Glutamatergic neuron (in vitro differentiated cells): Measurements from ENCODE around the gene KHDRBS2. TPM values are rescaled to one million over a fixed set of nuclear protein-coding genes. Genes with fewer than 3 reads are reported as not detected.

ENCODE experiments used
- DNase-seq: peaks from one replicate; pipeline ENCODE4 v3.0.0; 2022
- H3K27ac Mint-ChIP-seq: one replicate; pipeline ENCODE4 v1.8.0; 2020; ENCODE audit warnings: mild to moderate bottlenecking, mixed read lengths, inconsistent platforms; ENCODE audit not compliant: unreplicated experiment
- H3K27me3 Mint-ChIP-seq: one replicate; pipeline ENCODE4 v1.8.0; 2020; ENCODE audit warnings: mild to moderate bottlenecking, moderate library complexity, mixed read lengths, inconsistent platforms; ENCODE audit not compliant: unreplicated experiment
- H3K36me3 Mint-ChIP-seq: one replicate; pipeline ENCODE4 v1.8.0; 2020; ENCODE audit warnings: mild to moderate bottlenecking, mixed read lengths, inconsistent platforms; ENCODE audit not compliant: unreplicated experiment
- H3K4me1 Mint-ChIP-seq: one replicate; pipeline ENCODE4 v1.8.0; 2020; ENCODE audit warnings: mild to moderate bottlenecking, low read depth, mixed read lengths, inconsistent platforms; ENCODE audit not compliant: unreplicated experiment
- H3K4me3 Mint-ChIP-seq: one replicate; pipeline ENCODE4 v1.8.0; 2020; ENCODE audit warnings: mild to moderate bottlenecking, mixed read lengths, inconsistent platforms; ENCODE audit not compliant: unreplicated experiment
- H3K9me3 Mint-ChIP-seq: one replicate; pipeline ENCODE4 v1.8.0; 2020; ENCODE audit warnings: mild to moderate bottlenecking, moderate library complexity, mixed read lengths, inconsistent platforms; ENCODE audit not compliant: unreplicated experiment
- CTCF ChIP-seq: fragments of 200-600 bp; sonication (generic); IDR thresholded peaks from one replicate; pipeline ENCODE4 v1.5.0; 2021; ENCODE audit not compliant: partially characterized antibody, unreplicated experiment
- total RNA-seq: library from RNA; stranded (reverse); fragmentation: NEBNext Ultra II Directional; extraction: Animal tissue kit (Norgen Biotek cat#: 25700); gene quantifications from one replicate; pipeline ENCODE4 v1.2.1, GENCODE V29; 2021; ENCODE audit not compliant: unreplicated experiment

The KHDRBS2 gene
- total RNA-seq, 1 donor from 2014 or later = 19.7 TPM

DNA sequence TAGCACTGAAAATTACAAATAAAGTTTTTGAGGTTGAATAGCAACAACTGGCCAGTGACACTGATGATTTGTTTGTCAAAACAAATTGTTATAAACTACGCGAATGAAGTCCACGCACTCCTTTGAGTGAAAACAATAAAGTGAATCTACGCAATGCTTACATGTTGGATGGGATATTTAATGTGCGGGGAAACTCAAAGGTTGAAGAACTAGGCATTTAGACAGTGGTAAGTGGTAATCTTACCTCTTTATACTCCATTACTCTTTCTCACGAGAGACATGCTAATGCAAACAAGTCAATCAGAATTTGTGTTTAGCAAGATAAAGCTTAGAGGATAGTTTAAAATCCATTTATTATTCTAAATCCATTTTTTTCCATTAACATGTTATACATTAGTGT, 606.4 kb downstream of the KHDRBS2 start:
- DNase-seq = no peak
- H3K27ac Mint-ChIP-seq = peak overlapping the region; percentile 20
- peaks cover 1% of the 10 kb centered on the region for H3K27me3 Mint-ChIP-seq
- no peak overlapping the region for H3K4me3 Mint-ChIP-seq
- no peaks in the 10 kb centered on the region for H3K36me3 Mint-ChIP-seq
- H3K4me1 Mint-ChIP-seq = no peaks in the 10 kb centered on the region
- TF ChIP-seq CTCF = no peak
- peaks cover 2% of the 10 kb centered on the region for H3K9me3 Mint-ChIP-seq

DNA sequence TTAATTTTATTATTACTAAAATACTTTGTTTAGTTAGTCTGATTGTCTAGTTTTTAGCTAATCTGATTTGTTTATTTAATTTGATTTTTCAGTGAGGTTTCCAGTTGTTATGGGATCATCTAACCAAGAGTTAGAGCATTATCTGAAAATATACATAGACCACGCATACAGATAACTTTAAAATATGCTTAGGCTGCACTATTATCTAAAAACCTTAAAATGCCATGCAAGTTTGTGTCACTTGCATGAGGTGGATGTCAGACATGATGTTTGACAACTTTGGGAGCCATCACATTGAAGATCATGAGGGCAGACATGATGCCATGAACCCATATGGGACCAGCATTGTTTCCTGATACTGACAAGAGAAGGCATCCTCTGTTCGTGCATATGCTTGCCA, 610.3 kb downstream of the KHDRBS2 start:
- no peaks in the 10 kb centered on the region for H3K9me3 Mint-ChIP-seq
- H3K4me3 Mint-ChIP-seq = no peak overlapping the region
- no peak overlapping the region for H3K27ac Mint-ChIP-seq
- no peaks in the 10 kb centered on the region for H3K4me1 Mint-ChIP-seq
- no peak for DNase-seq
- H3K36me3 Mint-ChIP-seq = no peaks in the 10 kb centered on the region
- peaks cover 1% of the 10 kb centered on the region for H3K27me3 Mint-ChIP-seq
- no peak for TF ChIP-seq CTCF

GRCh38 chr6:61649845-61650244, 636.2 kb downstream of the KHDRBS2 start:
- no peaks in the 10 kb centered on the region for H3K36me3 Mint-ChIP-seq
- H3K4me1 Mint-ChIP-seq = peaks cover 3% of the 10 kb centered on the region
- no peak overlapping the region for H3K27ac Mint-ChIP-seq
- H3K4me3 Mint-ChIP-seq = no peak overlapping the region
- no peak for DNase-seq
- no peaks in the 10 kb centered on the region for H3K27me3 Mint-ChIP-seq
- no peak for TF ChIP-seq CTCF
- no peaks in the 10 kb centered on the region for H3K9me3 Mint-ChIP-seq

DNA sequence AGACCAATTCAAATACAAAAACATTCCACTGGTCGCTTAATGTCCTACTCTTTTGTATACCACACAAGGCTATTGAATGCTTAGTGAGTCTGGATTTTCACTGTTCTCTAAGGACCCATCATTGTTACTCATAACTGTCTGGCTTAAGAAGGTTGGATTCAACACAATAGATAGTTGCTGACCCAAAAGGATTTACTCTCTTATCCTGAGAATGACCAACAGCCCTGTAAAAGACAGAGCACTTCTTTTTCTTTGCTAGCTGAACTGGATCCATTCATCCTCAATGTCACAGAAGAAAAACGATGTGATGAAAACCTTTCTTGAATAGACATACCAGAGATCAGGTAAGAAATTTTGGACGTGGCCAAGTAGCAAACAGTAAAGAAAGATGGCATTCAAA, 645.6 kb downstream of the KHDRBS2 start:
- TF ChIP-seq CTCF = no peak
- Mint-ChIP-seq H3K36me3 (peaks cover 4% of the 10 kb centered on the region), H3K9me3 (no peaks in the 10 kb centered on the region)

More for the DNA sequence above, 645.6 kb downstream of the KHDRBS2 start:
- peaks cover 3% of the 10 kb centered on the region for H3K4me1 Mint-ChIP-seq
- H3K27ac Mint-ChIP-seq = no peak overlapping the region
- DNase-seq = no peak
- no peaks in the 10 kb centered on the region for H3K27me3 Mint-ChIP-seq
- H3K4me3 Mint-ChIP-seq = no peak overlapping the region
